Effector CD4-positive, alpha-beta T cell (primary cell): ENCODE data around the gene FADS6.
"Not testable (repeated sequence)": the region's sequence is repeated elsewhere in the genome, so short reads cannot be mapped to it uniquely, and the experiment has no call there.

Experiments used
- DNase-seq: peaks from one replicate; pipeline ENCODE4 v3.0.0-alpha.2; 2020

The FADS6 gene

GRCh38 chr17:74920306-74920620, 26.8 kb upstream of the FADS6 start:
- no peak for DNase-seq

- DNase-seq: no peak
Observed at GRCh38 chr17:74919440-74920305, 26.2 kb upstream of the FADS6 start.

GRCh38 chr17:74918906-74919305, 25.5 kb upstream of the FADS6 start:
- no peak for DNase-seq

GRCh38 chr17:74917430-74917829, 24.0 kb upstream of the FADS6 start:
- DNase-seq: no peak

- no peak for DNase-seq
Observed at GRCh38 chr17:74916851-74917199, 23.4 kb upstream of the FADS6 start.

- DNase-seq: no peak
Observed at GRCh38 chr17:74916136-74916850, 22.9 kb upstream of the FADS6 start.

- DNase-seq: not testable (repeated sequence)
Observed at GRCh38 chr17:74911423-74911822, 18.0 kb upstream of the FADS6 start.

- not testable (repeated sequence) for DNase-seq
Observed at GRCh38 chr17:74909097-74909496, 15.7 kb upstream of the FADS6 start.

- DNase-seq: no peak
Observed at GRCh38 chr17:74907012-74907411, 13.6 kb upstream of the FADS6 start.

GRCh38 chr17:74906214-74906793, 12.9 kb upstream of the FADS6 start:
- DNase-seq: not testable (repeated sequence)

- DNase-seq: no peak
Observed at GRCh38 chr17:74904687-74905409, 11.4 kb upstream of the FADS6 start.

- DNase-seq: no peak
Observed at GRCh38 chr17:74903671-74904070, 10.2 kb upstream of the FADS6 start.

- no peak for DNase-seq
Observed at GRCh38 chr17:74903034-74903433, 9.6 kb upstream of the FADS6 start.

- DNase-seq: no peak
Observed at GRCh38 chr17:74901353-74902135, 8.1 kb upstream of the FADS6 start.

- no peak for DNase-seq
Observed at GRCh38 chr17:74900208-74900607, 6.8 kb upstream of the FADS6 start.

- DNase-seq: no peak
Observed at GRCh38 chr17:74898376-74898946, 5.0 kb upstream of the FADS6 start.

GRCh38 chr17:74893936-74894671, 671 bp upstream of the FADS6 start:
- no peak for DNase-seq

GRCh38 chr17:74892013-74892841, 1.2 kb downstream of the FADS6 start:
- no peak for DNase-seq

- DNase-seq: no peak
Observed at GRCh38 chr17:74890554-74890953, 2.9 kb downstream of the FADS6 start.

- DNase-seq: no peak
Observed at GRCh38 chr17:74888469-74888868, 5.0 kb downstream of the FADS6 start.
